Ramos (cell line): ENCODE measurements around the gene PPP1R1B.

Experiments
- in situ Hi-C: fragments of 300-500 bp; cut with MboI; formaldehyde crosslinking; loops from one replicate; pipeline ENCODE4 v1.14.3; 2022; ENCODE audit warnings: low sequenced_read_pairs; ENCODE audit not compliant: unreplicated experiment

PPP1R1B gene

DNA sequence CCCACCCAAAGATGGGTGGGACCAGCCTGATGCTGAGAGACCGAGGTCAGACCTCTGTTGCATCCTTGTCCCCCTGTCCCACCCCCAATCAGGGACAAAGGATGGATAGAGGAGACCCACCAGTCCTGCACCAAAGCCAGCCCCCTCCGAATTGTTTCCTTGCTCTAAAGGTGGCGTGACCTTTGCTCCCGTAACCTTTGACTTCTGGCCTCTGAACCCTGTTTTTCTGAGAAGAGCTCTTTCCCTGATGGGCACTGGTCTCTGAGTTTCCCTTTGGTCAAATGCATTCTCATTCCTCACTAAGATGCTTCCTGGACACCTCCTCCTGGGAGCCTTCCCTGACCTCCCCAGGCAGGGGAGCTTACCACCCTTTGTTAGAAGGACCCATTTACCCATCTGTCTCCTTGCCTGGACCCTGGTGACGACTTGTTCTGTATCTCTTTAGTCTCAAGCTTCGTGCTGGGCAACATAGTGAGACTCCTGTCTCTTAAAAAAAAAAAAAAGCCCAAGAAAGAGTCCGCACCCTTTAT is 13.8 kb upstream of the PPP1R1B start:
- in situ Hi-C loops: no loop called here

DNA sequence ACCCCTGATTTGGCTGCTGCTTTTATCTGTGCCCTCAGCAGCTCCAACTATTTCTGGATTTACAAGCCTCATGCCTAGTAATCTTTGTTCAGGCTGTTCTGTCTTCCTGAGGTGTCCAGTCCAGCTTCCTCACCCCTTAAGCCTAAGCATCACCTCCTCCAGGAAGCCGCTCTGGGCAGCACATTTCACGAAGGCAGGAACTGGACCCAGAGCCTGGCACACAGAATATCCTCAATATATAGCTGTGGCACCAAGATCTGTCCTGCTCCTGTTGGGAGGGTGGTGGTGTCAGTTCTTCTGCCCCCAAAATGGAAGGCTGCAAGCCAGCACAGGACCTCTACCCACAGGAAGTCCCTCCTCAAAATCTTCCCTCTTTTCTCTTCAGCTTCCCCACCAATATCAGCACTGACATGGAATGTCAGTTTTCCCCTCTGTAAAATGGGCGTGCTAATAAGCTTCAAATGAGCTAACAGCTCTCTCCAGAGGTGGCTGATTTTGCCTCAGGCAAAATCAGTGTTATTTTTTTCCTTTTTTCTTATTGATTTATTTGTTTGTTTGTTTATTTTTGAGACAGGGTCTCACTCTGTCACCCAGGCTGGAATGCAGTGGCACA is 12.1 kb upstream of the PPP1R1B start:
- in situ Hi-C loops: no loop called here

DNA sequence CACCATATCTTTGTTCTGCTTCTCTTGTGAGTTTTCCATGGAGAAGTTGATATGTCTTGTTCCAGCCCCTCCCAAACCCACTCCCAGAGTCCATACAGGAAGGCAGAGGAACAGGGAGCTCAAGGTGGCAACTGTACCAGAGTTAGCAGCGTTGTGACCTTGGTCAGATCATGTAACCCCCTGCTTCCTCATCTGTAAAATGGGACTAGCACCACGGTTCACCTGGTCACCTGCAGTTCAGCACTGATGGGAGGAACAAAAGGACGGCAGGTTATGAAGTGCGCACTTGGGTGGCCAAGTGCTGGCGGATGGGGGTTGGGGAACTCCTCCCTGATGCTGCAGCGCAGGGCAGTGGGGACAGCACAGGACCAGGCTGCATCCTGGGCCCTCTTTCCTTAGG is 11.3 kb upstream of the PPP1R1B start:
- in situ Hi-C loops: no loop called here

DNA sequence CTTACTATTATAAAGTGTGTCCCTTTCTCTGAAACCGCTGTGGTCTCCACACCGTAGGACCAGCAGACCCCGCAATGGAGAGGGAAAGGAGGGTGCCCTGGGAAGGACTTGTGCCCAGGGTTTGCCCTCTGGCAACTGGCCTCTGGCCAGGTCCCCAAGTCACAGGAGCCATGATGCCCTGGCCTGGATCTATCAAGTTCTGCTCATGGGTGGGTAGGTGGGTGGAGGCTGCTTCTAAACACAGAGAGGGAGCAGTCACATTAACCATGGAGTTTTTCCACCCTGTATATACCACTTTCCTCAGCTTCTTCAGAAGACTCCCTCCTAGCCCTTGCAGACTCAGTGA is 9.7 kb upstream of the PPP1R1B start:
- in situ Hi-C loops: no loop called here

DNA sequence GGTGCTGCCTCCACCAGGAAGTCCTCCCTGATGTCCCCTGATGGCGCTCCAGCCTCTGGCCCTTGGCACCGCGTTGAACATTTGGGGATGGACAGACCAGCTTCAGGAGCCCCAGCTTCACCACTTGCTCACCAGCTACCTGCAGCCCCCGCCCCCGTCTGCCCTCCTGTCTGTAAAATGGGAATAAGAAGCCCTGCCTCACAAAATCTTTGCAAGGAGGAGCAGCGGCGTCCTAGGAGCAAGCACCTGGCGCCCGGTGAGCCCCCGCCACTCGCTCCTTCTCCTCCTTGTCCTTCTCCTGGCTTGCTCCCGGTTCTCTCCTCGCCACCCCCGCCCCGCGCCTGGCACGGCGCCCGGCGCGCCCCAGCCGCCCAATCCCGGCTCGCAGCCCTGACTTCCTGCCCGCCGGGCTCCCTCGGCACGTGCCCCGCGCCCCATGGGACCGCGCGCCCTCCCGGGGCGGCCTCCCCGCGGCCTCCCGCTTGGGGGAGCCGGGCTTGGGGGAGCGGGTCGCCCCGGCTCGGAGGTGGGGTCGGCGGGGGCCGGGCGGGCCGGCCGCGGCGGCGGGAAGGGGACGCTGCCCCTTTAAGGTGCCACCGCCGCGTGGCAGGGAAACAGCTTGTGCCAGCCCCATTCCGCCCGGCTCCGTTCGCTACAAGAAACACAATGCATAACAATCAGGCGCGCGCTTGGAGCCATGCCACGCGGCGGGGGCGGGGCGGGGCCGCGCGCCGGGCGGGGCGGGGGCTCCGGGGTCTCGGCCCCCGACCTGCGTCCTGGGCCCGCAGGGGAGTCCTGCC is 9.1 kb upstream of the PPP1R1B start:
- in situ Hi-C loops: no loop called here

DNA sequence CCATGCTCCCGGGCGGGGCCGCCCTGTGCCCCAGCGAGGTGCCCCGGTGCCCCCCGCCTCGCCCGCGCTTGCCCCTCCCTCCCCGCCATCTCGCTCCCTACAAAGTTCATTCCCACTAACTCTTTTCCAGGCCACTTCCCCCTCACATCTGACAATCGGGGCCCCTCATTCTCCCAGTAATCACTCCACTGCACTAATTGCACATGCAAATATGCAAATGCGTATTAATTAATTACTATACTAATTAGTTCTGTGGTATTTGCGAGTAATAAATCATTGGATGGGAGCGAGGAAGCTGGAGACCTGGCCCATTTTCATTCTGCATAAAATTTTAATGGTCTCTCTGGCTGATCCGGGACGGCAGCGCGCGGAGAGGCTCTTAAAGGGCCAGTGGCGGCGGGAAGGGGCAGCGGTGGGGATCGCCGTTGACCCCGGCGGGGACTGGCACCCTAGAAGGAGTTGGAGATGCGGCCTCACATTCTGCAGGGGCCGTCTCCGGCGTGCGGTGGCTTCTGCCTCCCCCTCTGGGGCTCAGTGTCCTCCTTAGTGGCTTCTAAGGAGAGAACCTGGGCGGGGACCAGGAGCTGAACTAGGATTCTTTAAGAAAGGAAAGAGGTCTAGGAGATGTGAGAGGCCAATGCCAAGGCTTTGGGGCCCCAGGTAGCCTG is 8.4 kb upstream of the PPP1R1B start:
- in situ Hi-C loops: no loop called here

DNA sequence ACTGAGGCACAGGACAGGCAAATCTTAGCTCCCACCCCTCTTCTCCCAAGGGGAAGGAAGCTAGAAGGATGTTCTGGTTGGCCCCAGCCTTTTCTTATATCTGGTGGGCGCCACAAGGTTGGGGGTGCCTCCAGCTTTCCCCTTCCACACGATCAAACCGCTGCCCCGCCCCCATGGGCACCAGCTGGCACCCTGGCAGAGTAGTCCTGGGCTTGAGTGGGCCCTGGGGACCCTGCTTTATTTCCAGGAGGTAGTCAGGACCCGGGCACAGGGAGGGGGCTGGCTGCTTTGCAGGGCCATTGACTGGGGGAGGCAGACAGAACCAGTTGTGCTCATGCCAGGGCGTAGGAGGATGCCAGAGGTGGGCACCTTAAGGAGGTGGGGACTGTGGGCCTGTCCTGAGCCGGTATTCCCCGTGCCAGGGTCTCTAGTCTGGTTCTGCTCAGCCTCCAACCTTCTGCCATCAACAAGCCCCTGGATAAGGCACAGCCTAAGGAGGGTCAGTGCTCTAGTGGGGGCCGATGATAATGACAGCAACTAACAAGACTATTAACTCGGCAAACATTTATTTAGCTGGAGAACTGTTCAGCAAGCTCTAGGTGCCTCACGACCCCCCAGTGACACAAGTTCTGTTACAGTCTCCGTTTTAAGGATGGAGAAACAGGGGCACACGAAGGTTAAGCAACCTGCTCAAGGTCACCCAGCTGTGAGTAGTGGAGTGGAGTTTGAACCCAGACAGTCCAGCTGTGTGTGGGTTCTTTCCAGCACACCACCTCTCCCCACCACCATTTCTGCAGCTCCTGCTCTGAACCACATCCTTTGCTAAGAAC is 7.6 kb upstream of the PPP1R1B start:
- in situ Hi-C loops: no loop called here

DNA sequence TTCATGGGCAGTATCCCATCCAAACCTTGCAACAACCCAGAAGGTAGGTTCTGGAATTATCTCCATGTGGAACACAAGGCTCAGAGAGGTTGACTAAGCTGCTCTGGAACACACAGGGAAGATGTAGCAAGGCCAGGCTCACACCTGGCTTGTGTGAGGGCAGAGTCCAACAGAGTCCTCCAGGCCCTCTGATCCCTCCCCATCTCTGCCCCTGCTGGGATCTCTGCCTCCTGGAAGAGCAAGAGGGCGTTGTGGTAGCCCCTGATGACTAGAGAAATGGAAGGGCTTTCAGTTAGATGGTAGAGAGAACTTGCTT is 7.0 kb upstream of the PPP1R1B start:
- in situ Hi-C loops: no loop called here

DNA sequence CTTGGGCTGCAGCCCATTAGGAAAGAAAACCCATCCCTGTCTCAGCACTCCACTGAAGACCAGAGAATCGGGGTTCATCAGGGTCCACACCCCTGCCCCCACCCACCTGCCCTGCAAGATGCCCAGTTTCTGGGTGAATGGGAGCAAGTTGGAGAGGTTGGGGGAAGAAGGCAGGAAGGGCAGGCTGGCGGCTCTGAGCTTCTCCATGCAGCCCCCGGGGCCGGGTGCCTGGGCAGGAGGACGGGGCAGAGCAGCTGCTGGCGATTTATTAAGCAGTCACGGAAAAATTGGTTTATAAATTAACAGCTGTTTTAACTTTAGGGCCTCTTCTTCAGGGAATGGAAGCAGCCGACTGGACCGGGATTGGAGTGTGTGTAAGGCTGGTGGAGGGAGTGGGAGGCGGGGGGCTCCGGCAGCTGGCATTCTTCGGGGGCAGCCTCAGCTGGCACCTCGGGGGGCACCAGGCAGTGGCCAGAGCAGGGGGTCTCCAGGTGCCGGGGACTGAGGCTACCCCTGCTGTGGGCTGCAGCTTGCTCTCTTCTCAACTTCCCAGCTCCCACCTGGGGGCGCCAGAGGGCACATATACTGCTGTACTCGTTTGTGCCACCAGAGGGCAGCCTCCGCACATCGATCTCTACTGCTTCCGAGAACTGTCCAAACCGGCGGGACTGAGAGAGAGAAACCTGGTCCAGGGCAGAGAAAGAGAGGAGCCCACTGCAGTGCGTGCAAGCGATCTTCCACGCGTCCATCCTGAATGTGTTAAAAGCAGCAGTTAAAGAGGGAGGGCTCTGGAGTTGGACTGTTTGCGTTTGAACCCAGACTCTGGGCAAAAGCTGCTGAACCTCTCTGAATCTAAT is 5.0 kb upstream of the PPP1R1B start:
- in situ Hi-C loops: no loop called here

DNA sequence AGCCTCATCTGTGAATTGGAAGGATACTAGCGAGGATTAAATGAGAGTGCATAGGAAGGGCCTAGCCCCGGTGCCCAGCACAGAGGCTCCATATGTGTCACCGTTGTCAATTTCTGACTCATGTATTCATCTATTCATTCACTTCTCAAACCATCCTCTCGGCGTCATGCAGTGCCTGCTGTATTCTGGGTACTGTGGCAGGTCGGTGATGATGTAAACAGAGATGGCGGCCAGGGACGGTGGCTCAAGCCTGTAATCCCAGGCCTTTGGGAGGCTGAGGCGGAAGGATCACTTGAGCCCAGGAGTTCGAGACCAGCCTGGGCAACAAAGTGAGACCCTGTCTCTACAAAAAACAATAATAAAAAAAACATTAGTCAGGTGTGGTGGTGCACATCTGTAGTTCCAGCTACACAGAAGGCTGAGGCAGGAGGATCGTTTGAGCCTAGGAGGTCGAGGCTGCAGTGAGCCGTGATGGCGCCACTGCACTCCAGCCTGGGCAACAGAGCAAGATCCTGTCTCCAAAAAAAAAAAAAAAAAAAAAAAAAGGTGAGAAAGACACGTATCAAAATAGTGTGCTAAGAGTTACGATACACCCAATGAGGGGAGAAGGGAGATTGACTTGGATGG is 4.3 kb upstream of the PPP1R1B start:
- in situ Hi-C loops: no loop called here

DNA sequence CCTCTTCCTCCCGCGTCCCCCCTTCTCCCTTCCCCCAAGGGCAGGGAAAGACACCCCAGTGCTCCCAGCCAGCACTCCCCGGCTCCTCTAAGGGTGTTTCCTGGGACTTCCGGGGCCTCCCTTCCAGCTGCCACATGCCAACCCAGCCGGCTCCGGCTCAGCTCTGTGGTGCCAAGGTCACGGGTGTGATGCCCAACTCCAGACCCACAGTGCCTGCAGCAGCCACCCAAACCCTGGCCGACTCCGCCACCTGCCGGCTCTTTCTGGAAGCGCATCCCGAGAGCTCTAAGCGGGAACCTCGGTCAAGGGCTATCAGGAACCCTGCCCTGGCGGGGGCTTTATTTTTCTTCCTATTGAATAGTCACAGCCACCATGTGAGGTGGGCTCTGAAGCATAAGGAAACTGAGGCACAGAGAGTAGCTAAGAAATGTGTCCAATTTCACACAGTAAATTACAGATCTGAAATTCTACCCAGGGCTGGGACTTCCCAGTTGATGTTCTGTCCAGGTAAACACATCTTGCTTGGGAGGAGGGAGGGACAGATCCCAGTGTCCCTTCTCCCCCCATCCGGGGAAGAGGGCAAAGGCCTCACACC is 3.3 kb upstream of the PPP1R1B start:
- in situ Hi-C loops: no loop called here

DNA sequence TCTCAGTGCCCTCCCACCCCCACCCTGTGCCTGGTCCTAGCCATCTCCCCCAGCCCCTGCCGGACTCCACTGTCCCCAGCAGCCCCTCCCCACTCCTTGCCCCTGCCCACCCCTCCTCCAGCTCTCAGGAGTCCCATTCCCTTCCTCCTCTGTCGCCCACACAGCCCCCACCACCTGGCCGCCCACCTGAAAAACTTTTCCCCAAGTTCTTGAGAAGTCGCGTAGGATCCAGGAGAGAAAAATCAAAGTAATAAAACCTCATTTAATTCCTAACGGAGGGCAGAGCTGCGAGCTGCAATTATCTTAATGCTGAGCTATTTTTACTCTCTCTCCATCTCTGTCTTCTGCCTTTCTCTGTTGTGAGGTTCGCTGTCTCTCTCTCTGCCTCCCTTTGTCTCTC is 2.4 kb upstream of the PPP1R1B start:
- in situ Hi-C loops: no loop called here

DNA sequence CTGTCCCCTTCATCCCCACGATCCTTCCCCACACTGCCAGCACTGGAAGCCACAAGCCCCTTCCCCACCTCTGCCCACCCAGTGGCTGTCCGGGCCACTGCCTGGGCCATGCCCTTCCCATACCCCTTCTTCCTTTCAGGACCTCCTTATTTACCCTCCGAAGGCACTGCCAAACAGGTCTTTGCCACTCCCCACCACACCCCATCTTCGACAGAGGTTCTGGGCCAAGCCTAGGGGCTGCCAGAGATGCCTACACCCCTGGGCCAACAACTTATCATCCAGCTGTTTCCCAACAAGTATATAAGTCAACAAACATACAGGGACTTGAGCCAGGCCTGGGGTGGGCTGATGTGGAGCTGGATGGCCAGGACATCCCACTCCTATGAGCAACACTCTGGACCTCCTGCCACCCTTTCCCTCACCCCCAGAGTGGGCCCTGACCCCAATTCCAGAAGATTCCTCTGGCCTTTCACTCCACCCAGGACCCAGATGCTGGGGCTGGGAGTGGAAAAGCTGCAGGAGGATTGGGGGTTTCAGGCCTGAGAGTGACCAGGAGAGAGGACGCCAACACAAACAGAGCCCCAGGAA is 1.5 kb upstream of the PPP1R1B start:
- in situ Hi-C loops: no loop called here

DNA sequence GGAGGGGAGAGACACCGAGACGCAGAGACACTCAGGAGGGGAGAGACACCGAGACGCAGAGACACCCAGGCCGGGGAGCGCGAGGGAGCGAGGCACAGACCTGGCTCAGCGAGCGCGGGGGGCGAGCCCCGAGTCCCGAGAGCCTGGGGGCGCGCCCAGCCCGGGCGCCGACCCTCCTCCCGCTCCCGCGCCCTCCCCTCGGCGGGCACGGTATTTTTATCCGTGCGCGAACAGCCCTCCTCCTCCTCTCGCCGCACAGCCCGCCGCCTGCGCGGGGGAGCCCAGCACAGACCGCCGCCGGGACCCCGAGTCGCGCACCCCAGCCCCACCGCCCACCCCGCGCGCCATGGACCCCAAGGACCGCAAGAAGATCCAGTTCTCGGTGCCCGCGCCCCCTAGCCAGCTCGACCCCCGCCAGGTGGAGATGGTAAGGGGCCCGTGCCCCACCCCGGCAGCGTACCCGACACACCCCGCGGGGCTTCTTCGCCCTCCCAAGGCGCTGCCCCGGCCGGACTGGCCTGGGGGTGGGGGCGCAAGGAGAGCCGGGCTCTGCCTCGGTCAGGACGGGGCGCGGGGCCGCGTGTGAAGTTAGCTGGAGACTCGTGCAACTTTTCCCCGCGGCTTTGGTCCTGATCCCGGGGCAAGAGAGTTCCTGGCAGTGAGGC is 427 bp downstream of the PPP1R1B start:
- in situ Hi-C loops: no loop called here

DNA sequence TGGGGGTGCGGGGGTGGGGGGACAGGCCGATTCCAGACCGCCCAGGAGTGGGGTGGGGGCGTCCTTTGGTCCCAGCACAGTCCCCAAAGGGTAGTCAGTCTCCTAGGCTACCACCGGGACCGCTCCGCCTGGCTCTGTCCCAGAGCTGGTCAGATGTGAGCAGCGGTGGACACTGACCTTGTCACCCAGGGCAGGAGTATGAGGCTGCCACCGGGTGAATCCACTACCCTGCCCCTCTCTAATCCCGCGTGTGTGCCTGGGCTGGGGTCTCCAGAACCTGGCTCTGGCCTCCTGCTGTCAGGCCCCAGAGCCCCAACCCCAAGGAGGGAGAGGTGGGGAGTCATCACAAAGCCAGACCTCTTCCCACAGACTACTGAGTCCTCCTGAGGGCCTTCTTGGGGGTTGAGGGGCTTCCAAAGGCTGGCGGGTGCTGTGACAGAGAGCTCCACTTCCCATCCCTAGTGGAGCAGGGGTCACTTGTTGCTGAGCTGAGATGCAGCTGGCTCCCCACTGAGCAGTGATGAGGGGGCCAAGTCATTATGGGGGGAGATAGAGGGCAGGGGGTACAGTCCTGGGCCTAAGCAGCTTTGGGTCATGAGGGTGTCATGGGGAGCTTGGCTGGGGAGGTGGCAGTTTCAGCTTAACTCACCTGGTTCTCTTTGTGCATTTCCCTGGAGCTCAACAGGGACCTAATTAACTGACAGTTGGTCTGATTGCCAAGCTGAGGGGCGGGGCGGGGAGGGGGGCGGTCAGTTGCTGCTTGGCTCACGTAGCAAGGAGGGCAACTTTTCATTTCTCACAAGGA is 1.2 kb downstream of the PPP1R1B start:
- in situ Hi-C loops: no loop called here

DNA sequence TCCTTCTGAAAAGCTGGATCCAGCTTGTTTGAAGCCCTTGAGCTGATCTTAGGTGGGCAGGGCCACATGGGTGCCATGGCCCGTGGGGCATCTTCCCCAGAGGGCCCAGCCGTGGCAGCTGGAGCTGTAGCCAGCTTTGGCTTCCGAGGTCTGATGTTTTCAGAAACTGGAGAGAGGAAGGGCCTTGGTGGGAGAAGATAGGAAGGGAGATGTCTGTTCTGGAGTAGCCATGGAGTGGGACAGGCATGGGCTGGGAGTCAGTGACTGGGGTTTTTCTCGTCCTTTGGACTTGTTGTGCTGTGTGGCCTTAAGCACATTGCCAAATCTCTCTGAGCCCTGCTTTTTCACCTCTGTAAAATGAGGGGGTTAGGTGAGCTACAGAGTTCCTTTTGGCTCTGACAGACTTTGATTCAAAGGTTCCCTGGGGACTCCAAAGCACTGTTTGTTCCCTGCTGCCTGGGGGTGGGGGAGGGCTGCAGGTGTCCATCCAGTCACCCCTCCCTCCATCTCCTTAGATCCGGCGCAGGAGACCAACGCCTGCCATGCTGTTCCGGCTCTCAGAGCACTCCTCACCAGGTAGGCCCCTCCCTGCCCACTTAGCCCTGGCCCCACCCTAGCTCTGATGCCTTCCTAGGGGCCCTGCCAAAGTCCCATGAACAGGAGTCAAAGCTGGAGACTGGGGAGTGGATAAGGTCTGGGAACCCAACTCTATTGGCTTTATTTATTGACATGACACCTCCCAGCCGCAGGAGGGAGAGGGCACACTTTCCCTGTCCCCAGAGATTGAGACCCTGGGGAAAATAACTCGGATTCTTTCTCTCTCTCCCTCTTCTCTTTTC is 2.1 kb downstream of the PPP1R1B start:
- in situ Hi-C loops: no loop called here
